Effector memory CD4-positive, alpha-beta T cell (primary cell): ENCODE results near the gene SBF2.

ENCODE experiments used
- DNase-seq, 3 donors: peaks; one replicate each; pipeline ENCODE4 v3.0.0-alpha.2; 2020
- H3K27ac ChIP-seq: 2 replicates; pipeline ENCODE4 v1.7.0; 2013; ENCODE audit warnings: mild to moderate bottlenecking, low read length, moderate library complexity; ENCODE audit not compliant: insufficient read depth, poor library complexity, severe bottlenecking
- H3K27me3 ChIP-seq: replicated peaks from 2 replicates; pipeline ENCODE4 v1.7.0; 2013; ENCODE audit warnings: mild to moderate bottlenecking, low read length; ENCODE audit not compliant: insufficient read depth, control insufficient read depth, poor library complexity, severe bottlenecking
- H3K36me3 ChIP-seq: 2 replicates; pipeline ENCODE4 v1.7.0; 2013; ENCODE audit warnings: mild to moderate bottlenecking, low read length, moderate library complexity; ENCODE audit not compliant: control insufficient read depth, insufficient read depth
- H3K4me1 ChIP-seq: 2 replicates; pipeline ENCODE4 v1.7.0; 2013; ENCODE audit warnings: low read length, mild to moderate bottlenecking; ENCODE audit not compliant: control insufficient read depth, insufficient read depth, poor library complexity, severe bottlenecking
- H3K4me3 ChIP-seq: 2 replicates; pipeline ENCODE4 v1.7.0; 2013; ENCODE audit warnings: low read length, low read depth, mild to moderate bottlenecking; ENCODE audit not compliant: insufficient read depth, poor library complexity, severe bottlenecking
- H3K9me3 ChIP-seq: 2 replicates; pipeline ENCODE4 v1.7.0; 2013; ENCODE audit warnings: mild to moderate bottlenecking, low read length, moderate library complexity; ENCODE audit not compliant: control insufficient read depth

SBF2 gene

DNA sequence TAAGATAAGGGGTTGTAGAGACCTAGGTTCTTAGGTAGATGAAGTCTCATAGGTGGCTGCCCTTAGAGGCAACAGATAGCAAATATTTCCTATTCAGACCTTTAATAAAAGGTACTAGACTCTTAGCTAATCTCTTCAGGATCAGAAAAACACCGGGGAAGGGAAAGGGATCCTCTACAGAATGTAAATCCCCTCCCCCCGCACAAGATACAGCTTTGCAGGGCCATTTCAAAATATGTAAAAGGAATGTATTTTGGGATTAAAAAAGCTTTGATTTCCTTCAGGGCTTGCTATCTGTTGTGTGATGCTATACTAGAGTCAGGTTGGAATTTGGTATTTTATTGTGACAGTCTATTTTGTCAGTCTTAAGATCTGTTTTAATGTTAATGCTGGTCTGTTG lies 517.0 kb downstream of the SBF2 start:
- H3K36me3 ChIP-seq = peaks cover 22% of the 10 kb centered on the region
- no peak for DNase-seq
- no peaks in the 10 kb centered on the region for H3K4me1 ChIP-seq
- no peak overlapping the region for H3K4me3 ChIP-seq
- no peak overlapping the region for H3K27ac ChIP-seq
- H3K27me3 ChIP-seq = no peaks in the 10 kb centered on the region
- H3K9me3 ChIP-seq = no peaks in the 10 kb centered on the region

DNA sequence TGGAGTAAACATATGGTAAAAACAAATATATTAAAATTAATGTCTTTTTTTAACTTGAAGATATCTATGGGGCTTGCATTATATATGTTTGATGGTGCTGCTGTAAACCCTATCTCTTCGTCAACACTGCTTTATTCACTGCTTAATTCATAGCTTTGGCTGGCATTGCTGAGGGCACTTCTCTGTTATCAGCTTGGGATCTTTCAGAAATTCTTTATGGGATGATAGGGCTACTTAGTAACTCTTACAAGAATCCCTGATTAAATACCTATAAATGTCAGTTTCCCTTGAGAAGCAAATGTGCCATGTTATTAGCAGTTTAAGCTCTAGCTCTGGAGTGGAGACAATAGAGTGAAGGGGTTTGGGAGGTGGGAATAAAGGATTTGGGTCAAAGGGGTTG lies 517.8 kb downstream of the SBF2 start:
- Histone ChIP-seq H3K27ac (no peak overlapping the region), H3K4me3 (no peak overlapping the region), H3K27me3 (no peaks in the 10 kb centered on the region), H3K36me3 (peaks cover 16% of the 10 kb centered on the region), H3K9me3 (no peaks in the 10 kb centered on the region), H3K4me1 (no peaks in the 10 kb centered on the region)
- DNase-seq = no peak

DNA sequence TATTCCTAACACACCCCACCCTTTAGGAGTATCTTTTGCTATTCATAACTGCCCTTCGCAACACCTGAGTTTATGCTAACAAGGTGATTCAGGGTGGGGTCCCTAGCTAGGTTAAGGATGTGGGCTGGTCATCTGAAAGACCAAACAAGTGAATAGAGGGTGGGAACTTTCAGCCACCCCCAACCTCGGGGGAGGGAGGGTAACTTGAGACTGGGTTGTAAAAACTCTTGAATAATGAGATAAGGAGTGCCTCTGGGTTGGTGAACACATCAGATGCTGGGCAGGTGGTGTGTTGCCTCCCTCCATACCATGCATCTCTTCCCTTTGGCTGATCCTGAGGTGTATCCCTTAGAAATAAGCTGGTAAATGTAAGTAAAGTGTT lies 518.6 kb downstream of the SBF2 start:
- H3K27me3 ChIP-seq = no peaks in the 10 kb centered on the region
- H3K4me1 ChIP-seq = no peaks in the 10 kb centered on the region
- peaks cover 8% of the 10 kb centered on the region for H3K36me3 ChIP-seq
- no peaks in the 10 kb centered on the region for H3K9me3 ChIP-seq
- H3K27ac ChIP-seq = no peak overlapping the region
- DNase-seq = no peak
- H3K4me3 ChIP-seq = no peak overlapping the region

DNA sequence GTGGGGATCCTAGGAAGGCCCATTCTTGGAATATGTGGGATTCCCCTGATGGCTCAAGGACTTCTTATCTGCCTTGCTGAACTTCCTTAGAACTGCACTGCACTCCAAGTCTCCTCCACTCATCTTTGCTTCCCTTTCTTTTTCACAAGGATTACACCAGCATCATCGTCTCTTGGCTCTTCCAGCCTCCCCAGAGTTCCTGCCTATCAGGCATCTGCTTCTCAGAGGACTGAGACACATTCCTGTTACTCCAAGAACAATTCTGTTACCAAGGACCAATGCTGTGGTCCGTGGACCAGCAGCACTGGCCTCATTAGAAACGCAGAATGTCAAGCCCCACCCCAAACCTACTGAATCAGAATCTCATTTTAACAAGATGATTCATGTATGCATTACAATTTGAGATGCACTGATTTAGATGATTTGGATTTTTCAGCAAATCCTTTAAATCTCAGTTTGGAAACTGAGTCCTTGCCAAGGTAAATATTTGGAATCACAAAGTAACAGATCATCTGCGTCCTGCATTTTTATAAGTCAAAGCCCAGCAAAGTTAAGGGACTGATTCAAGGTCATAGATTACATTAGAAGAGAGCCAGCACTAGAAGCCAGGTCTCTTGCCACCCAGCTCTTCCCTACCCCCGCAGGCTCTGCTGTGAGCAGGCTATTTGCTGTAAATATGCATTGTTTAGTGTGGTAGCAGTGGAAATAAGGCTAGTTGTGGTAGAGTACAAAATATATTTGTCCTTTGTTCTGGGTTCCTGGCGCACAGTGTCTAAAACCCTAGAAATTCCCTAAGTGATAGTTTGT lies 519.2 kb downstream of the SBF2 start:
- Histone ChIP-seq H3K36me3 (peaks cover 2% of the 10 kb centered on the region), H3K4me3 (no peak overlapping the region), H3K9me3 (no peaks in the 10 kb centered on the region), H3K27ac (no peak overlapping the region), H3K4me1 (no peaks in the 10 kb centered on the region), H3K27me3 (no peaks in the 10 kb centered on the region)
- DNase-seq = no peak

DNA sequence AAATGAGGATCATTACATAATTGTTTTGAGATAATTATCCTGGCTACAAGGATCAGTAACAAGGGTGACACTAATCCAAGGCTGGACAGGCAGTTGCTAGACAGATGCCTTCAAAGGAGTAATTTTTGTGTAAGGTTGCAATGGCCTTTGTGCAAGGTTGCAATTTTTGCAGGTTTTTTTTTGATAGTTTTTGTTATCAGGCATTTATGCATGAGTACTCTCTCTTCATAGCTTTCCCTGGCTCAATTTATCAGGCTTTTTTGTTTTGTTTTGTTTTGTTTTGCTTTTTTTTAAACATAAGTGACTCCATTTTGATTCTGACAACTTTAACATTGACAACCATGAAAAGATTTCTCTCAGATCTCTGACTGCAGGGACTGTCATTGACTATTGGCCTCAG lies 519.9 kb downstream of the SBF2 start:
- no peaks in the 10 kb centered on the region for H3K4me1 ChIP-seq
- H3K4me3 ChIP-seq = no peak overlapping the region
- no peak overlapping the region for H3K27ac ChIP-seq
- DNase-seq = no peak
- H3K27me3 ChIP-seq = no peaks in the 10 kb centered on the region
- no peaks in the 10 kb centered on the region for H3K36me3 ChIP-seq
- no peaks in the 10 kb centered on the region for H3K9me3 ChIP-seq

DNA sequence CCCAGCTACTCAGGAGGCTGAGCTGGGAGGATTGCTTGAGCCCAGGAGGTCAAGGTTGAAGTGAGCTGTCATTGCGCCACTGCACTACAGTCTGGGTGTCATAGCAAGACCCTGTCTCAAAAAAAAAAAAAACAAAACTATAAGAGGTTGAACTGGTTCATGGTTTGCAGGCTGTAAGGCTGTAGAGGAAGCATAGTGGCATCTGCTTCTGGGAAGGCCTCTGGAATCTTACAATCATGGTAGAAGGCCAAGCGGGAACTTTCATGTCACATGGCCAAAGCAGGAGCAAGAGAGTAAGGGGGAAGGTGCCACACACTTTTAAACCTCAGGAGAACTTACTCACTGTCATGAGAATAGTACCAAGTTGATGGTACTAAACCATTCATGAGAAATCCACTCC lies 520.5 kb downstream of the SBF2 start:
- Histone ChIP-seq H3K4me1 (no peaks in the 10 kb centered on the region), H3K27ac (no peak overlapping the region), H3K9me3 (no peaks in the 10 kb centered on the region), H3K27me3 (no peaks in the 10 kb centered on the region), H3K36me3 (no peaks in the 10 kb centered on the region), H3K4me3 (no peak overlapping the region)
- no peak for DNase-seq

DNA sequence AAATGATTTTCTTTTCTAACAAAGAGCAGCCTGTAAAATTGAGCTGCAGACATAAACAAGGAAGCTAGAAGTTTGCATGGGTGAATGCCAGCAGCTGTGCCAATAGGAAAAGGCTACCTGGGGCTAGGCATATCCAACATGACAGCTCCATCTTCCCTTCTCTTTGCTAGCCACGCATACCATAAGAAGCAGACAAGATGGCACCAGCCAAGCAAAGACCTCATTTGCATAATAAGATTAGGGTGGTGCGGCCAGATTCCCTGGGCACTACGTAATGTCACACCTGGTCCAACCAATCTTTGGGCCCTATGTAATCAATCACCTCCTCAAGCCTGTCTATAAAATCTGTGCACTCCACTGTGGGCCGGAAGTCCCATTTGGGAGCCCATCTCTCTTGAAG lies 521.8 kb downstream of the SBF2 start:
- Histone ChIP-seq H3K27ac (no peak overlapping the region), H3K4me1 (no peaks in the 10 kb centered on the region), H3K36me3 (no peaks in the 10 kb centered on the region), H3K27me3 (no peaks in the 10 kb centered on the region), H3K9me3 (no peaks in the 10 kb centered on the region), H3K4me3 (no peak overlapping the region)
- no peak for DNase-seq

DNA sequence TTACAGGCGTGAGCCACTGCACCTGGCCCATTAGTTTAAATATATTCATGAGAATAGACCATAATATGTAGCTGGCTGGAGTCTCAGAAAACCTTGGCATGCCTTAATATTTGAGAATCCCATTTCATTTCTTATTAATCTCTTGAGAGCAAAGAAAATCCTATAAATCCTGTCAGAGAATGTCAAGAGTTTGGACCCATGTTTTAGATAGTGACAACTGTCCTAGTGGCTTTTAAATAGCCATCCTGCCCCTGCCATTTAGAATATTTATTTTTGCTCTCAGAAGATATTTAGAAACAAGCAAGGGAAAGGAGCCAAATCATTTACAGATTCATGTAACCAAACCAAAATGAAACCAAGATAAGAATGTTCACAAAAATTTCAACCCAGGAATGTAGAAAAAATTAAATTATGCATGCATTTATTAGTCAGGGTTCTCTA lies 522.9 kb downstream of the SBF2 start:
- no peaks in the 10 kb centered on the region for H3K4me1 ChIP-seq
- H3K27ac ChIP-seq = no peak overlapping the region
- no peaks in the 10 kb centered on the region for H3K27me3 ChIP-seq
- no peaks in the 10 kb centered on the region for H3K9me3 ChIP-seq
- H3K4me3 ChIP-seq = no peak overlapping the region
- DNase-seq = no peak
- H3K36me3 ChIP-seq = no peaks in the 10 kb centered on the region

DNA sequence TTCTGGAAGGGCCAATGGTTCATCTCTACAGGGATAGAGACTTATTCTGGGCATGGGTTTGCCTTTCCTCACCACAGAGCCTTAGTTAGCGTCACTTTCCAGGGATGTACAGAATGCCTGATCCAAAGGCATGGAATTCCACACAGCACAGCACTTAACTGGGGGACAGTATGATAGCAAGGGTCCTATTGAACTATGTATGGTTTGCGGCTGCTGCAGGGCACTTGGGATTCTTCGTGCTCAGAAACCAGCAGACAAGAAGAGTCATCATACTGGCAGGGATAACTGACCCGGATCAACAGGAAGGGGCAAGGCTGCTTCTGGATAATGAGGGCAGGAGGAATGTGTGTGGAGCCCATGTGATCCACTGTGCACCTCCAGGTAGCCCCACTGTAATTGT lies 524.4 kb downstream of the SBF2 start:
- H3K4me3 ChIP-seq = no peak overlapping the region
- no peaks in the 10 kb centered on the region for H3K36me3 ChIP-seq
- no peaks in the 10 kb centered on the region for H3K9me3 ChIP-seq
- no peaks in the 10 kb centered on the region for H3K4me1 ChIP-seq
- no peaks in the 10 kb centered on the region for H3K27me3 ChIP-seq
- no peak overlapping the region for H3K27ac ChIP-seq
- no peak for DNase-seq

DNA sequence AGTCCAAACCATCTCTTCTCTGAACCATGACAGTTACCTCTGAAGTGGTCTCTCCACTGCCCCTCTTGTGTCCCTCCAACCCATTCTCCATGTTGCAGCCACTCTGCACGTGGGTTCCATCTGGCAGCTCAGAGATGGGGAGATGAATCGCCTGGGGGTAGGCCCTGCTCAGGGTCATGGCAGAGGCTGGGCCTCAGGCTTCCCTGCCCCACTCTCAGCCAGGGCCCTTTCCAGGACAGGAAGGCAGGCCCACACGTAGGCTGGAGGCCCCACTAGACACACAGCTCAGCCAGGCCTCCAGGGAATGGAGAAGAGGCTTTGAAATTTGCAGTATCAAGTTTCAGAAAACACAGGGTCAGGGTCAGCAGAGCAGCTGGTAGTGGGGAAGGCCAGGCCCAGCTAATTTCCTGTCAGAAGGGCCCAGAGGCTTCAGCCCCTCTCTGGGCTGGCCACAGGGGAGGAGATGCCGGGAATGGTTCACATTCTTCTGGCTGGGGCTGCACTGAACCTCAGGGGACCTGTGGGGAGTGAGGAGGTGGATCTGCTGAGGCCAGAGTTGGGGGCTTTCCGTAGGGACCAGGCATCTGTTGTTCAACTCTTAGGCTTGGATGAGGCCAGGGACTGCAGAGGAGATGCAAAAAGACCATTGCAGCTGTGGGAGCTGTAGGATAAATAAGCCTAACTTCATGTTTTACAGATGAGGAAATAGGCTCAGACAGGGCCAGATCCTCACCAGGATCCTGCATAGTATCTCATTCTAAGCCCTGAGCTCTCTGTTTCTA lies 528.5 kb downstream of the SBF2 start:
- no peak overlapping the region for H3K4me3 ChIP-seq
- no peaks in the 10 kb centered on the region for H3K4me1 ChIP-seq
- no peak overlapping the region for H3K27ac ChIP-seq
- no peaks in the 10 kb centered on the region for H3K27me3 ChIP-seq
- H3K9me3 ChIP-seq = no peaks in the 10 kb centered on the region
- DNase-seq = no peak
- no peaks in the 10 kb centered on the region for H3K36me3 ChIP-seq
